HG03066 (cell line): Measurements from ENCODE around the gene ACTN1.
"Not testable (repeated sequence)": the region's sequence is repeated elsewhere in the genome, so short reads cannot be mapped to it uniquely, and the experiment has no call there.

Experiments
- ATAC-seq: cut with Tn5 transposase; IDR thresholded peaks from one replicate; pipeline ENCODE4 v1.9.1; 2021; ENCODE audit warnings: low read depth; ENCODE audit not compliant: unreplicated experiment

Gene ACTN1

GRCh38 chr14:68987653-68988036, 8.5 kb upstream of the ACTN1 start:
- no peak for ATAC-seq

GRCh38 chr14:68986926-68987652, 8.0 kb upstream of the ACTN1 start:
- no peak for ATAC-seq

GRCh38 chr14:68986225-68986624, 7.1 kb upstream of the ACTN1 start:
- no peak for ATAC-seq

- no peak for ATAC-seq
These were observed 5.6 kb upstream of the ACTN1 start for GRCh38 chr14:68984686-68985085.

GRCh38 chr14:68983191-68983590, 4.1 kb upstream of the ACTN1 start:
- no peak for ATAC-seq

- no peak for ATAC-seq
These were observed 3.5 kb upstream of the ACTN1 start for GRCh38 chr14:68982581-68982980.

- ATAC-seq = no peak
These were observed 2.5 kb upstream of the ACTN1 start for GRCh38 chr14:68981539-68981976.

- no peak for ATAC-seq
These were observed 2.0 kb upstream of the ACTN1 start for GRCh38 chr14:68981139-68981538.

- no peak for ATAC-seq
These were observed 785 bp upstream of the ACTN1 start for GRCh38 chr14:68979722-68980451.

- ATAC-seq = no peak
These were observed 760 bp downstream of the ACTN1 start for GRCh38 chr14:68978172-68978911.

GRCh38 chr14:68977718-68978171, 1.4 kb downstream of the ACTN1 start:
- ATAC-seq = no peak

GRCh38 chr14:68977180-68977717, 1.9 kb downstream of the ACTN1 start:
- ATAC-seq = no peak

- no peak for ATAC-seq
These were observed 2.7 kb downstream of the ACTN1 start for GRCh38 chr14:68976160-68977067.

GRCh38 chr14:68975667-68976066, 3.4 kb downstream of the ACTN1 start:
- ATAC-seq = no peak

GRCh38 chr14:68974759-68975347, 4.2 kb downstream of the ACTN1 start:
- no peak for ATAC-seq

- ATAC-seq = no peak
These were observed 5.5 kb downstream of the ACTN1 start for GRCh38 chr14:68973639-68974038.

GRCh38 chr14:68973219-68973565, 5.9 kb downstream of the ACTN1 start:
- not testable (repeated sequence) for ATAC-seq

- ATAC-seq = no peak
These were observed 6.4 kb downstream of the ACTN1 start for GRCh38 chr14:68972507-68973218.

- ATAC-seq = no peak
These were observed 7.6 kb downstream of the ACTN1 start for GRCh38 chr14:68971411-68972035.
